Ascending aorta (tissue), 2 donors: ENCODE results near the gene REEP2. TPM values are rescaled to one million over a fixed set of nuclear protein-coding genes. Genes with fewer than 3 reads are reported as not detected.
"Not testable (repeated sequence)": the region's sequence is repeated elsewhere in the genome, so short reads cannot be mapped to it uniquely, and the experiment has no call there.

Source experiments
- DNase-seq, 2 donors: peaks; one replicate each; pipeline ENCODE4 v3.0.0-alpha.2; 2019; ENCODE audit warnings: low spot score in 2 of 2
- H3K27ac ChIP-seq, 2 donors: fragments of 200-600 bp; sonication (generic); one replicate each; pipeline ENCODE4 v1.5.1; 2016 to 2017; ENCODE audit warnings: mild to moderate bottlenecking in 1 of 2
- H3K27me3 ChIP-seq: fragments of 200-600 bp; sonication (generic); one replicate; pipeline ENCODE4 v1.5.1; 2017
- H3K36me3 ChIP-seq, 2 donors: fragments of 200-600 bp; sonication (generic); one replicate each; pipeline ENCODE4 v1.5.1; 2016
- H3K4me1 ChIP-seq, 2 donors: fragments of 200-600 bp; sonication (generic); one replicate each; pipeline ENCODE4 v1.5.1; 2016 to 2017; ENCODE audit warnings: mild to moderate bottlenecking in 1 of 2
- H3K4me3 ChIP-seq, 2 donors: fragments of 200-600 bp; sonication (generic); one replicate each; pipeline ENCODE4 v1.5.1; 2016 to 2017; ENCODE audit warnings: mild to moderate bottlenecking in 1 of 2
- H3K9me3 ChIP-seq, 2 donors: fragments of 200-600 bp; sonication (generic); one replicate each; pipeline ENCODE4 v1.5.1; 2016
- CTCF ChIP-seq, 3 experiments: fragments of 200-600 bp in 2 of 3; fragments of 450-650 bp in 1 of 3; sonication (generic) in 2 of 3; IDR thresholded peaks; one replicate each; pipeline ENCODE4 v1.5.1; 2016 to 2019; ENCODE audit warnings: antibody characterized with exemption in 3 of 3, mild to moderate bottlenecking in 1 of 3, moderate library complexity in 1 of 3
- intact Hi-C: fragments of 100-400 bp; cut with DNase I; formaldehyde crosslinking; loops from one replicate; pipeline ENCODE4 v1.15.1; 2023
- total RNA-seq: library from RNA; depleted of rRNA; stranded (reverse); fragments of >200 nt; gene quantifications from one replicate; pipeline ENCODE4 v1.1.0, GENCODE V29; 2016

Gene REEP2
- total RNA-seq, 1 donor from 2014 or later: 3.5 TPM

GRCh38 chr5:138410996-138411640 lies 27.7 kb upstream of the REEP2 start:
- H3K27me3 ChIP-seq, H3K4me1 ChIP-seq, H3K27ac ChIP-seq, H3K4me3 ChIP-seq, H3K9me3 ChIP-seq: not testable (repeated sequence)
- TF ChIP-seq CTCF (IDR thresholded peaks at IDR 0.05): peak in 2 of 3 experiments; percentile 51 to 67
- intact Hi-C loops: loop anchor here (2.0 kb wide), 1 partner anchor 188 kb away; no protein-coding TSS in a partner anchor
- H3K36me3 ChIP-seq: peaks cover 28 to 40% of the 10 kb centered on the region in 2 donors
- peak in 1 of 2 donors; percentile 71 for DNase-seq

DNA sequence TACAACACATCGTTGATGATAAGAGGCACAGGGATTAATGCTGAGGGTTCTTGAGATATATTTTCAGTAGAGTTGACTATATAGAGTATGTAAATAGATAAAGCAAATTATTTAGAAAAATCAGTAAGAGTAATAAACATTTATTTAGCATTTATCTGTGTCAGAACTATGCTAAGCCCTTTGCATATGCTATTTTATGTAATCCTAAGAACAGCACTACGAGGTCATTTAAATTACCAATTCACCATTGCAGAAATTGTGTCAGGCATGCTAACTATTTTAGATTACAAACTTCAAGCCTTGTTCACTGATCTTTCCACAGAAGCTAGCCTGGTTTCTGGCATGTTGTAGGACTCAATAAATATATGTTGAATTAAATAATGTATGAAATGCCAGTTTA lies 20.4 kb upstream of the REEP2 start:
- H3K27ac ChIP-seq: no peak overlapping the region
- H3K27me3 ChIP-seq: no peaks in the 10 kb centered on the region
- intact Hi-C loops: no loop called here
- H3K4me3 ChIP-seq: no peak overlapping the region
- no peak for DNase-seq
- H3K4me1 ChIP-seq: no peaks in the 10 kb centered on the region
- TF ChIP-seq CTCF (IDR thresholded peaks at IDR 0.05): no peak
- peaks cover 81 to 82% of the 10 kb centered on the region in 2 donors for H3K36me3 ChIP-seq
- H3K9me3 ChIP-seq: no peaks in the 10 kb centered on the region

DNA sequence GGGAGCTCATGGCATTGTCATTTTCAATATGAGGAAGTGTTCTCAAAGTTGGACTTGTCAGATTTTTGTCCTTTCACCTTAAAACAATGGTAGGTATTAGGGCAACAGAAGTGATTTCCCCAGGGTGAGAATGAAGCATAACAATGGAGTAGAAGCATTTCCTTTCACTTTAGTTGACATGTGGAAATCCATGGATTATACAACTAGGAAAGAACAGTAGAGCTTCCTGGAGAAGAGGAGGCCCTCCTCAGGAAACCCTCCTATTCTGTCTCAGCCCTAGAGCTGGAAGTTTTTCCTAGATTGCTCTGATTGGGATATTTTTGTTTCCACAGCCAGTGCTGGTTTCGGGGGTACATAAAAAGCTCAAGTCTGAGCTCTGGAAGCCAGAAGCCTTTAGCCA lies 13.8 kb upstream of the REEP2 start:
- DNase-seq: no peak
- intact Hi-C loops: no loop called here
- Histone ChIP-seq H3K27me3 (no peaks in the 10 kb centered on the region), H3K4me1 (no peaks in the 10 kb centered on the region), H3K36me3 (peaks cover 86 to 98% of the 10 kb centered on the region in 2 donors), H3K9me3 (no peaks in the 10 kb centered on the region), H3K4me3 (no peak overlapping the region), H3K27ac (no peak overlapping the region)
- TF ChIP-seq CTCF (IDR thresholded peaks at IDR 0.05): no peak

DNA sequence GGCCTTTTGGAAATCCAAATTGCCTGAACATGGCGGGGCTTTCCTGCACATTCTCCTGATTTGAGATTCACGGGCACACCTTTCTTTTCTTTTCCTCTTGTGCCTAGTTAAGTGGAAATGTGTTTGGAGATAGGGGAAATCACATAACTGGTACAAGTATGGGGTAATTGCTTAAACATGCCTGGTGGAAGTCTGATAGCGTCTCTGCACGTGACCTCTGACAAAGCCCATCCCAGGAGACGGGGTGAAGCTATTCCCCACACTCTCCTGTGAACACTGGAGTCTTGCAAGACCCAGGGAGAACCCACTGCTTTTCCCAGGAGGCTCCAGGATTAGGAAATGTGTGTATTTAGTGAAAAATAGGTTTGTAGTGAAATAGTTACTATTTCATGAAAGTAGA lies 2.9 kb upstream of the REEP2 start:
- H3K4me3 ChIP-seq: no peak overlapping the region
- H3K27me3 ChIP-seq: no peaks in the 10 kb centered on the region
- H3K36me3 ChIP-seq: peaks cover 51 to 59% of the 10 kb centered on the region in 2 donors
- no peak for TF ChIP-seq CTCF (IDR thresholded peaks at IDR 0.05)
- H3K9me3 ChIP-seq: no peaks in the 10 kb centered on the region
- peaks cover 5 to 16% of the 10 kb centered on the region in 2 donors for H3K4me1 ChIP-seq
- H3K27ac ChIP-seq: no peak overlapping the region
- no peak for DNase-seq
- intact Hi-C loops: no loop called here

GRCh38 chr5:138438003-138438723 lies 694 bp upstream of the REEP2 start:
- intact Hi-C loops: no loop called here
- peak overlapping the region; percentile 55 to 76 for H3K4me3 ChIP-seq
- H3K27ac ChIP-seq: peak overlapping the region in 1 of 2 donors; percentile 58
- H3K4me1 ChIP-seq: peaks cover 5 to 16% of the 10 kb centered on the region in 2 donors
- no peaks in the 10 kb centered on the region for H3K9me3 ChIP-seq
- peak in 1 of 2 donors; percentile 55 for DNase-seq
- H3K27me3 ChIP-seq: no peaks in the 10 kb centered on the region
- TF ChIP-seq CTCF (IDR thresholded peaks at IDR 0.05): no peak
- peaks cover 29 to 37% of the 10 kb centered on the region in 2 donors for H3K36me3 ChIP-seq
